PC-3 (cell line): ENCODE results near the gene NADK. TPM values are rescaled to one million over a fixed set of nuclear protein-coding genes. Genes with fewer than 3 reads are reported as not detected.
"Not testable (repeated sequence)": the region's sequence is repeated elsewhere in the genome, so short reads cannot be mapped to it uniquely, and the experiment has no call there.

Experiments
- ATAC-seq: fragments of 200-7000 bp; cut with Tn5 transposase; 2 replicates; pipeline ENCODE4 v1.9.1; 2020; ENCODE audit warnings: mild to moderate bottlenecking, moderate library complexity
- BruUV-seq: library from RNA; stranded (reverse); fragments of 400-500 nt; replicated peaks from 2 replicates; lab custom pipeline; 2021; lab: Mats Ljungman, UMichigan
- CTCF ChIA-PET: fragments of 300-600 bp; sonication (Branson Sonifier 250); formaldehyde crosslinking; loops from one replicate; lab custom pipeline; 2022; ENCODE audit warnings: antibody characterized with exemption; lab: Charles Lee
- POLR2A ChIA-PET: fragments of 300-600 bp; sonication (Branson Sonifier 250); formaldehyde crosslinking; loops from one replicate; lab custom pipeline; 2022; ENCODE audit warnings: antibody characterized with exemption; ENCODE audit not compliant: unreplicated experiment; lab: Charles Lee
- DNase-seq: peaks from one replicate; pipeline ENCODE4 v3.0.0-alpha.2; 2015
- H2AFZ ChIP-seq: fragments of 300-600 bp; sonication (generic); 2 replicates; pipeline ENCODE4 v1.6.0; 2016; ENCODE audit warnings: antibody characterized with exemption, low read length
- H3F3A ChIP-seq: fragments of 300-600 bp; sonication (generic); one replicate; pipeline ENCODE4 v1.6.0; 2017; ENCODE audit warnings: antibody characterized with exemption, low read length, control low read depth, mild to moderate bottlenecking; ENCODE audit not compliant: unreplicated experiment
- H3K27ac ChIP-seq: fragments of 300-600 bp; sonication (generic); 2 replicates; pipeline ENCODE4 v1.5.1; 2016; ENCODE audit warnings: mild to moderate bottlenecking, low read length
- H3K27me3 ChIP-seq: fragments of 300-600 bp; sonication (generic); 2 replicates; pipeline ENCODE4 v1.6.1; 2016; ENCODE audit warnings: low read length, mixed read lengths
- H3K36me3 ChIP-seq: fragments of 300-600 bp; sonication (generic); 2 replicates; pipeline ENCODE4 v1.6.1; 2016; ENCODE audit warnings: low read depth, mixed run types, low read length, mixed read lengths
- H3K4me1 ChIP-seq: fragments of 300-600 bp; sonication (generic); 2 replicates; pipeline ENCODE4 v1.5.1; 2016; ENCODE audit warnings: low read length; ENCODE audit not compliant: insufficient read depth
- H3K4me2 ChIP-seq: fragments of 300-600 bp; sonication (generic); 2 replicates; pipeline ENCODE4 v1.6.0; 2016; ENCODE audit warnings: low read length
- H3K4me3 ChIP-seq: fragments of 300-600 bp; sonication (generic); 2 replicates; pipeline ENCODE4 v1.5.1; 2016; ENCODE audit warnings: mild to moderate bottlenecking, low read length, mixed read lengths
- H3K79me2 ChIP-seq: fragments of 300-600 bp; sonication (generic); 2 replicates; pipeline ENCODE4 v1.6.1; 2017; ENCODE audit warnings: low read length, mixed read lengths
- H3K9ac ChIP-seq: fragments of 300-600 bp; sonication (generic); 2 replicates; pipeline ENCODE4 v1.6.0; 2016; ENCODE audit warnings: mild to moderate bottlenecking, low read length
- H3K9me2 ChIP-seq: fragments of 300-600 bp; sonication (generic); replicated peaks from 2 replicates; pipeline ENCODE4 v1.6.1; 2016; ENCODE audit warnings: mixed run types, low read length, mixed read lengths
- H3K9me3 ChIP-seq: fragments of 300-600 bp; sonication (generic); 2 replicates; pipeline ENCODE4 v1.6.1; 2016; ENCODE audit warnings: low read length, mixed read lengths
- H4K20me1 ChIP-seq: fragments of 300-600 bp; sonication (generic); 2 replicates; pipeline ENCODE4 v1.6.1; 2016; ENCODE audit warnings: low read length, mixed read lengths
- CTCF ChIP-seq: fragments of 300-600 bp; sonication (generic); conservative IDR thresholded peaks from 2 replicates; pipeline ENCODE4 v1.5.1; 2017; ENCODE audit warnings: antibody characterized with exemption, low read depth, mild to moderate bottlenecking, low read length
- EZH2 ChIP-seq: fragments of 300-600 bp; sonication (generic); IDR thresholded peaks from one replicate; pipeline ENCODE4 v1.6.1; 2017; ENCODE audit warnings: antibody characterized with exemption, mild to moderate bottlenecking, low read length; ENCODE audit not compliant: unreplicated experiment
- EZH2phosphoT487 ChIP-seq: fragments of 300-600 bp; sonication (generic); IDR thresholded peaks from 2 replicates; pipeline ENCODE4 v1.6.1; 2018; ENCODE audit warnings: mild to moderate bottlenecking, antibody characterized with exemption, low read length, borderline replicate concordance
- intact Hi-C: fragments of 100-400 bp; cut with micrococcal nuclease; formaldehyde crosslinking; loops from 2 replicates; pipeline ENCODE4 v1.9.0; 2023
- total RNA-seq: library from RNA; depleted of rRNA; stranded (reverse); fragments of >200 nt; gene quantifications from 2 replicates; pipeline ENCODE4 v1.2.3, GENCODE V29; 2014

Gene NADK
- total RNA-seq, 1 experiment from 2014 or later = 130 TPM

DNA sequence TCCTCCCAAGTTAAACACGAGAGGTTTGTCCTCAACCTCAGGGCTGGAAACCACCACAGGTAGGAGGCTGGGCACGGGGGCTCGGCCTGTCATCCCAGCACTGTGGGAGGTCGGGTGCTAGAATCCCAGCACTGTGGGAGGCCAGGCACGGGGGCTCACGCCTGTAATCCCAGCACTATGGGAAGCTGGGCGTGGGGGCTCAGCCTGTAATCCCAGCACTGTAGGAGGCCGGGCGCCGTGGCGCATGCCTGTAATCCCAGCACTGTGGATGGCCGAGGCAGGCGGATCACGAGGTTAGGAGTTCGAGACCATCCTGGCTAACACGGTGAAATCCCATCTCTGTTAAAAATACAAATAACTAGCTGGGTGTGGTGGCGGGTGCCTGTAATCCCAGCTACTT is 47.4 kb downstream of the NADK start:
- no peaks in the 10 kb centered on the region for H3K4me1 ChIP-seq
- no peaks in the 10 kb centered on the region for H3F3A ChIP-seq
- no peaks in the 10 kb centered on the region for H3K9me2 ChIP-seq
- BruUV-seq = no TSS peak
- no peak overlapping the region for H3K9ac ChIP-seq
- TF ChIP-seq CTCF (no peak), EZH2phosphoT487 (no peak), EZH2 (no peak)
- DNase-seq = no peak
- H3K9me3 ChIP-seq = no peaks in the 10 kb centered on the region
- no peaks in the 10 kb centered on the region for H3K27me3 ChIP-seq
- H2AFZ ChIP-seq = no peak overlapping the region
- H3K4me3 ChIP-seq = no peak overlapping the region
- H3K27ac ChIP-seq = no peak overlapping the region
- POLR2A ChIA-PET = no interaction called here
- H3K79me2 ChIP-seq = no peaks in the 10 kb centered on the region
- H3K4me2 ChIP-seq = no peak overlapping the region
- H3K36me3 ChIP-seq = no peaks in the 10 kb centered on the region
- CTCF ChIA-PET = no interaction called here
- intact Hi-C loops = no loop called here
- H4K20me1 ChIP-seq = no peaks in the 10 kb centered on the region
- ATAC-seq = no peak

GRCh38 chr1:1730230-1730629 is 48.0 kb downstream of the NADK start:
- H4K20me1 ChIP-seq, H3K27me3 ChIP-seq, ATAC-seq, H3K4me3 ChIP-seq, H3K9ac ChIP-seq, H3K27ac ChIP-seq, H3K4me2 ChIP-seq, H3K9me2 ChIP-seq, H3F3A ChIP-seq, POLR2A ChIA-PET, H2AFZ ChIP-seq, H3K79me2 ChIP-seq, CTCF ChIA-PET, H3K9me3 ChIP-seq, BruUV-seq, DNase-seq, H3K4me1 ChIP-seq, intact Hi-C loops, H3K36me3 ChIP-seq: not testable (repeated sequence)

DNA sequence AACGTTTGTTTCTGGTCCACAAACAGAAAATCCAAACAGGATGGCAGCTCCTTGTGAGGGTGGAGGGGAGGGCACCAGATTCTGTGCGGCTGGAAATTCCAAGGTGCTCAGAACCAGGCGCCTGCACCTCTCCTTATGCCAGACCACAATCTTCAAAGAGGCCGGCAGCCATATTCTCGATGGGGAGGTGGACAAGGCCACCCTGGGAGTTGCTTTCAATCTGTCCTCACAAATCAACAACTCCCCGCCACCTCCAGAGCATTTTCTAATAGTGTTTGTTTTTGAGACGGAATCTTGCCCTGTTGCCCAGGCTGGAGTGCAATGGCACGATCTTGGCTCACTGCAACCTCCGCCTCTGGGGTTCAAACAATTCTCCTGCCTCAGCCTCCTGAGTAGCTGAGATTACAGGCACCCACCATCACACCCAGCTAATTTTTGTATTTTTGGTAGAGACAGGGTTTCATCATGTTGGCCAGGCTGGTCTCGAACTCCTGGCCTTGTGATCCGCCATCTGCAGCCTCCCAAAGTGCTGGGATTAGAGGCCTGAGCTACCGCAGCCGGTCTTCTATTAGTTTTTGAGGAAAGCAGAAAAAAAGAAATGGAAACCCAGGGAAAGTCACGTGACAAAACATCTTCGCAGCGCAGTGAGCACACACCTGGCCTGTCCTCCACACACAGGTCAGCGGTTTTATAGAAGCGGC is 49.0 kb downstream of the NADK start:
- intact Hi-C loops, CTCF ChIA-PET, H3K4me1 ChIP-seq: not testable (repeated sequence)

GRCh38 chr1:1728308-1729005 is 49.8 kb downstream of the NADK start:
- H3K27me3 ChIP-seq, CTCF ChIA-PET, H3F3A ChIP-seq, H3K36me3 ChIP-seq, H3K4me1 ChIP-seq, BruUV-seq, H3K9ac ChIP-seq, H3K27ac ChIP-seq, H3K9me3 ChIP-seq, H3K79me2 ChIP-seq, H3K9me2 ChIP-seq, intact Hi-C loops, H4K20me1 ChIP-seq, POLR2A ChIA-PET, H2AFZ ChIP-seq, ATAC-seq, H3K4me3 ChIP-seq, H3K4me2 ChIP-seq, DNase-seq: not testable (repeated sequence)

More for the DNA sequence above, 49.0 kb downstream of the NADK start:
- H3K9me2 ChIP-seq, H3K79me2 ChIP-seq, H3K27ac ChIP-seq, H3K4me3 ChIP-seq, H3K36me3 ChIP-seq, H2AFZ ChIP-seq, H4K20me1 ChIP-seq, H3K9me3 ChIP-seq, ATAC-seq, BruUV-seq, POLR2A ChIA-PET, H3K4me2 ChIP-seq, DNase-seq, H3K27me3 ChIP-seq, H3F3A ChIP-seq, H3K9ac ChIP-seq: not testable (repeated sequence)

- H3K27me3 ChIP-seq, H3K4me2 ChIP-seq, H2AFZ ChIP-seq, H3K4me1 ChIP-seq, H3F3A ChIP-seq, BruUV-seq, H3K36me3 ChIP-seq, H3K9me2 ChIP-seq, H3K27ac ChIP-seq, H3K9me3 ChIP-seq, H4K20me1 ChIP-seq, intact Hi-C loops, H3K4me3 ChIP-seq, H3K9ac ChIP-seq, H3K79me2 ChIP-seq, CTCF ChIA-PET, POLR2A ChIA-PET: not testable (repeated sequence)
- peak; percentile 30; the same call in 1 of the 2 replicates for ATAC-seq
- peak; percentile 2 for DNase-seq
These were observed 51.1 kb downstream of the NADK start for GRCh38 chr1:1727131-1727651.
